ENCODE data around the gene DGKQ. TPM values are rescaled to one million over a fixed set of nuclear protein-coding genes. Genes with fewer than 3 reads are reported as not detected.

DGKQ gene
- total RNA-seq, 1 experiment from 2014 or later, result 11.8 TPM

DNA sequence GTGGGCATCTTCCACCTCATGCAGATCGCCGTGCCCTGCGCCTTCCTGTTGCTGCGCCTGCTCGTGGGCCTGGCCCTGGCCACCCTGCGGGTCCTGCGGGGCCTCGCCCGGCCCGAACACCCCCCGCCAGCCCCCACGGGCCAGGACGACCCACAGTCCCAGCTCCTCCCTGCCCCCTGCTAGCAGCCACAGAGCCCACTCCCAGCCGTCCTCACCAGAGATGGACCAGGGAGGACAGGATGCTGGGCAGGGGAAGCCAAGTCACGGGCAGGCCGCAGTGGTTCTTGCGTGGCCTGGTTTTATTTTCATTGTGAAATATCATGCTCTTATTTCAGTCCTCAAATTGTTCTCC is 15.1 kb downstream of the DGKQ start:
- CTCF ChIA-PET, result no interaction called here
- TF ChIP-seq, protein P1, sequence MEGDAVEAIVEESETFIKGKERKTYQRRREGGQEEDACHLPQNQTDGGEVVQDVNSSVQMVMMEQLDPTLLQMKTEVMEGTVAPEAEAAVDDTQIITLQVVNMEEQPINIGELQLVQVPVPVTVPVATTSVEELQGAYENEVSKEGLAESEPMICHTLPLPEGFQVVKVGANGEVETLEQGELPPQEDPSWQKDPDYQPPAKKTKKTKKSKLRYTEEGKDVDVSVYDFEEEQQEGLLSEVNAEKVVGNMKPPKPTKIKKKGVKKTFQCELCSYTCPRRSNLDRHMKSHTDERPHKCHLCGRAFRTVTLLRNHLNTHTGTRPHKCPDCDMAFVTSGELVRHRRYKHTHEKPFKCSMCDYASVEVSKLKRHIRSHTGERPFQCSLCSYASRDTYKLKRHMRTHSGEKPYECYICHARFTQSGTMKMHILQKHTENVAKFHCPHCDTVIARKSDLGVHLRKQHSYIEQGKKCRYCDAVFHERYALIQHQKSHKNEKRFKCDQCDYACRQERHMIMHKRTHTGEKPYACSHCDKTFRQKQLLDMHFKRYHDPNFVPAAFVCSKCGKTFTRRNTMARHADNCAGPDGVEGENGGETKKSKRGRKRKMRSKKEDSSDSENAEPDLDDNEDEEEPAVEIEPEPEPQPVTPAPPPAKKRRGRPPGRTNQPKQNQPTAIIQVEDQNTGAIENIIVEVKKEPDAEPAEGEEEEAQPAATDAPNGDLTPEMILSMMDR (IDR thresholded peaks at IDR 0.05; ENCODE audit: unreplicated experiment), result no peak
- peaks cover 17% of the 10 kb centered on the region for H3K36me3 Mint-ChIP-seq (ENCODE audit: insufficient read depth, unreplicated experiment)
- no peaks in the 10 kb centered on the region for H3K27me3 Mint-ChIP-seq (ENCODE audit: unreplicated experiment)
- no TSS peak for BruUV-seq (replicated peaks)
- no peak overlapping the region for H3K4me3 Mint-ChIP-seq (ENCODE audit: low read depth, unreplicated experiment)
- no peaks in the 10 kb centered on the region for H3K9me3 Mint-ChIP-seq (ENCODE audit: low read depth, unreplicated experiment)
- no peaks in the 10 kb centered on the region for H3K4me1 Mint-ChIP-seq (ENCODE audit: low read depth, unreplicated experiment)
- intact Hi-C loops (cut with micrococcal nuclease; ENCODE audit: unreplicated experiment), result no loop called here
- DNase-seq, result no peak
- H3K27ac Mint-ChIP-seq (ENCODE audit: unreplicated experiment), result no peak overlapping the region

DNA sequence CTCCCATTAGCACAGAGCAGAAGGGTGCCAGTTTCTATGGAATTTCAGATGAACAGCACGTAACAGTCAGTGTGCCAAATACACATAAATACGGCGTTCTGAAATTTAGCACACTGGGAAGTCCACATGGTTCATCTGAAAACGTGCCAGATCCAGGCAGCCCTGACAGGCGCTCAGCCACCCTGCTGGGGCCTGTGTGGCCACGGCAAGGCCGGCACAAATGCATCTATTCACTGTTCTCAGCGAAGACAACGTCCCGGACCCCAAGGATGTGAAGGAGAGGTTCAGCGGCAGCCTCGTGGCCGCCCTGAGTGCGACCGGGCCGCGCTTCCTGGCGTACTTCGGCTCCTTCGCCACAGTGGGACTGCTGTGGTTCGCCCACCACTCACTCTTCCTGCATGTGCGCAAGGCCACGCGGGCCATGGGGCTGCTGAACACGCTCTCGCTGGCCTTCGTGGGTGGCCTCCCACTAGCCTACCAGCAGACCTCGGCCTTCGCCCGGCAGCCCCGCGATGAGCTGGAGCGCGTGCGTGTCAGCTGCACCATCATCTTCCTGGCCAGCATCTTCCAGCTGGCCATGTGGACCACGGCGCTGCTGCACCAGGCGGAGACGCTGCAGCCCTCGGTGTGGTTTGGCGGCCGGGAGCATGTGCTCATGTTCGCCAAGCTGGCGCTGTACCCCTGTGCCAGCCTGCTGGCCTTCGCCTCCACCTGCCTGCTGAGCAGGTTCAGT is 15.6 kb downstream of the DGKQ start:
- no peak overlapping the region for H3K4me3 Mint-ChIP-seq (ENCODE audit: low read depth, unreplicated experiment)
- CTCF ChIA-PET, result no interaction called here
- H3K9me3 Mint-ChIP-seq (ENCODE audit: low read depth, unreplicated experiment), result no peaks in the 10 kb centered on the region
- H3K27ac Mint-ChIP-seq (ENCODE audit: unreplicated experiment), result no peak overlapping the region
- H3K4me1 Mint-ChIP-seq (ENCODE audit: low read depth, unreplicated experiment), result no peaks in the 10 kb centered on the region
- intact Hi-C loops (cut with micrococcal nuclease; ENCODE audit: unreplicated experiment), result no loop called here
- H3K27me3 Mint-ChIP-seq (ENCODE audit: unreplicated experiment), result no peaks in the 10 kb centered on the region
- peaks cover 17% of the 10 kb centered on the region for H3K36me3 Mint-ChIP-seq (ENCODE audit: insufficient read depth, unreplicated experiment)
- no peak for DNase-seq
- BruUV-seq (replicated peaks), result no TSS peak
- TF ChIP-seq, protein P1 (IDR thresholded peaks at IDR 0.05; ENCODE audit: unreplicated experiment), result no peak

- no TSS peak for BruUV-seq (replicated peaks)
- CTCF ChIA-PET, result no interaction called here
- no peaks in the 10 kb centered on the region for H3K27me3 Mint-ChIP-seq (ENCODE audit: unreplicated experiment)
- intact Hi-C loops (cut with micrococcal nuclease; ENCODE audit: unreplicated experiment), result no loop called here
- no peaks in the 10 kb centered on the region for H3K4me1 Mint-ChIP-seq (ENCODE audit: low read depth, unreplicated experiment)
- H3K4me3 Mint-ChIP-seq (ENCODE audit: low read depth, unreplicated experiment), result no peak overlapping the region
- TF ChIP-seq, protein P1 (IDR thresholded peaks at IDR 0.05; ENCODE audit: unreplicated experiment), result no peak
- no peak overlapping the region for H3K27ac Mint-ChIP-seq (ENCODE audit: unreplicated experiment)
- no peaks in the 10 kb centered on the region for H3K9me3 Mint-ChIP-seq (ENCODE audit: low read depth, unreplicated experiment)
- peaks cover 17% of the 10 kb centered on the region for H3K36me3 Mint-ChIP-seq (ENCODE audit: insufficient read depth, unreplicated experiment)
- no peak for DNase-seq
Measured at GRCh38 chr4:957231-957580, 16.2 kb downstream of the DGKQ start.

- no TSS peak for BruUV-seq (replicated peaks)
- Mint-ChIP-seq H3K4me3 (ENCODE audit: low read depth, unreplicated experiment) (no peak overlapping the region), H3K27ac (ENCODE audit: unreplicated experiment) (no peak overlapping the region), H3K36me3 (ENCODE audit: insufficient read depth, unreplicated experiment) (peaks cover 15% of the 10 kb centered on the region), H3K9me3 (ENCODE audit: low read depth, unreplicated experiment) (no peaks in the 10 kb centered on the region), H3K27me3 (ENCODE audit: unreplicated experiment) (no peaks in the 10 kb centered on the region), H3K4me1 (ENCODE audit: low read depth, unreplicated experiment) (no peaks in the 10 kb centered on the region)
- intact Hi-C loops (cut with micrococcal nuclease; ENCODE audit: unreplicated experiment), result no loop called here
- TF ChIP-seq, protein P1 (IDR thresholded peaks at IDR 0.05; ENCODE audit: unreplicated experiment), result no peak
- DNase-seq, result no peak
- CTCF ChIA-PET, result no interaction called here
Measured at GRCh38 chr4:956531-957230, 16.7 kb downstream of the DGKQ start.
